ENCODE measurements around the gene MMAA. TPM values are rescaled to one million over a fixed set of nuclear protein-coding genes. Genes with fewer than 3 reads are reported as not detected.

The MMAA gene
- total and polyA plus RNA-seq, 2 experiments from 2014 or later = 4.9 to 5.9 TPM

DNA sequence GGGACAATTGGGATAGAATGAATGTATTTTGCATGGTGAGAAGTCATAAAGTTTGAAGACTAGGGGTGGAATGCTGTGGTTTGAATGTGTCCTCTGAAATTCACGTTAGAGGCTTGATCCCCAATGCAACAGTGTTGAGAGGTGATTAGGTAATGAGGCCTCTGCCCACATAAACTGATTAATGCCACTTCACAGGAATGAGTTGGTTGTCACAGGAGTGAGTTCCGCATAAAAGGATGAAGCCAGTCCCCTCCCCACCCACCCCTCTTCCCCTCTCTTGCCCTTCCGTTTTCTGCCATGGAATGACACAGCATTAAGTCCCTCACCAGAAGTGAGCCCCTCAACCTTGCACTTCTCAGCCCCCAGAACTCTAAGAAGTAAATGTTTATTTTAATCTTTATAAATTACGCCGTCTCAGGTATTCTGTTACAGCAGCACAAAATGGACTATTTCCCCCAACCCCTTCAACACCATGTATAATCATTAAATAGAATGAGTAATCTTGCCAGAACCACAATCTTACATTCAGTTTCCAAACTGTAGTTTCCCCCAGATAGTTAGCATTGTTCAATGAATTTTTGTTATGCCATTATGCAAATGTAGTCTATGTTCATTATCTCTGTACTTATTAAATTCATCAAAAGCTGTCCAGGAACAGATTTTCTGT lies 5.5 kb upstream of the MMAA start:
- no peak for DNase-seq (ENCODE audit: low spot score)
- peaks cover 13% of the 10 kb centered on the region; the same call in 2 of the 3 replicates for H3K4me1 Mint-ChIP-seq
- H3K4me1 ChIP-seq (ENCODE audit: insufficient read depth) = peaks cover 7% of the 10 kb centered on the region; the same call in 1 of the 2 replicates
- H3K4me2 ChIP-seq = no peak overlapping the region
- TF ChIP-seq, protein P1, sequence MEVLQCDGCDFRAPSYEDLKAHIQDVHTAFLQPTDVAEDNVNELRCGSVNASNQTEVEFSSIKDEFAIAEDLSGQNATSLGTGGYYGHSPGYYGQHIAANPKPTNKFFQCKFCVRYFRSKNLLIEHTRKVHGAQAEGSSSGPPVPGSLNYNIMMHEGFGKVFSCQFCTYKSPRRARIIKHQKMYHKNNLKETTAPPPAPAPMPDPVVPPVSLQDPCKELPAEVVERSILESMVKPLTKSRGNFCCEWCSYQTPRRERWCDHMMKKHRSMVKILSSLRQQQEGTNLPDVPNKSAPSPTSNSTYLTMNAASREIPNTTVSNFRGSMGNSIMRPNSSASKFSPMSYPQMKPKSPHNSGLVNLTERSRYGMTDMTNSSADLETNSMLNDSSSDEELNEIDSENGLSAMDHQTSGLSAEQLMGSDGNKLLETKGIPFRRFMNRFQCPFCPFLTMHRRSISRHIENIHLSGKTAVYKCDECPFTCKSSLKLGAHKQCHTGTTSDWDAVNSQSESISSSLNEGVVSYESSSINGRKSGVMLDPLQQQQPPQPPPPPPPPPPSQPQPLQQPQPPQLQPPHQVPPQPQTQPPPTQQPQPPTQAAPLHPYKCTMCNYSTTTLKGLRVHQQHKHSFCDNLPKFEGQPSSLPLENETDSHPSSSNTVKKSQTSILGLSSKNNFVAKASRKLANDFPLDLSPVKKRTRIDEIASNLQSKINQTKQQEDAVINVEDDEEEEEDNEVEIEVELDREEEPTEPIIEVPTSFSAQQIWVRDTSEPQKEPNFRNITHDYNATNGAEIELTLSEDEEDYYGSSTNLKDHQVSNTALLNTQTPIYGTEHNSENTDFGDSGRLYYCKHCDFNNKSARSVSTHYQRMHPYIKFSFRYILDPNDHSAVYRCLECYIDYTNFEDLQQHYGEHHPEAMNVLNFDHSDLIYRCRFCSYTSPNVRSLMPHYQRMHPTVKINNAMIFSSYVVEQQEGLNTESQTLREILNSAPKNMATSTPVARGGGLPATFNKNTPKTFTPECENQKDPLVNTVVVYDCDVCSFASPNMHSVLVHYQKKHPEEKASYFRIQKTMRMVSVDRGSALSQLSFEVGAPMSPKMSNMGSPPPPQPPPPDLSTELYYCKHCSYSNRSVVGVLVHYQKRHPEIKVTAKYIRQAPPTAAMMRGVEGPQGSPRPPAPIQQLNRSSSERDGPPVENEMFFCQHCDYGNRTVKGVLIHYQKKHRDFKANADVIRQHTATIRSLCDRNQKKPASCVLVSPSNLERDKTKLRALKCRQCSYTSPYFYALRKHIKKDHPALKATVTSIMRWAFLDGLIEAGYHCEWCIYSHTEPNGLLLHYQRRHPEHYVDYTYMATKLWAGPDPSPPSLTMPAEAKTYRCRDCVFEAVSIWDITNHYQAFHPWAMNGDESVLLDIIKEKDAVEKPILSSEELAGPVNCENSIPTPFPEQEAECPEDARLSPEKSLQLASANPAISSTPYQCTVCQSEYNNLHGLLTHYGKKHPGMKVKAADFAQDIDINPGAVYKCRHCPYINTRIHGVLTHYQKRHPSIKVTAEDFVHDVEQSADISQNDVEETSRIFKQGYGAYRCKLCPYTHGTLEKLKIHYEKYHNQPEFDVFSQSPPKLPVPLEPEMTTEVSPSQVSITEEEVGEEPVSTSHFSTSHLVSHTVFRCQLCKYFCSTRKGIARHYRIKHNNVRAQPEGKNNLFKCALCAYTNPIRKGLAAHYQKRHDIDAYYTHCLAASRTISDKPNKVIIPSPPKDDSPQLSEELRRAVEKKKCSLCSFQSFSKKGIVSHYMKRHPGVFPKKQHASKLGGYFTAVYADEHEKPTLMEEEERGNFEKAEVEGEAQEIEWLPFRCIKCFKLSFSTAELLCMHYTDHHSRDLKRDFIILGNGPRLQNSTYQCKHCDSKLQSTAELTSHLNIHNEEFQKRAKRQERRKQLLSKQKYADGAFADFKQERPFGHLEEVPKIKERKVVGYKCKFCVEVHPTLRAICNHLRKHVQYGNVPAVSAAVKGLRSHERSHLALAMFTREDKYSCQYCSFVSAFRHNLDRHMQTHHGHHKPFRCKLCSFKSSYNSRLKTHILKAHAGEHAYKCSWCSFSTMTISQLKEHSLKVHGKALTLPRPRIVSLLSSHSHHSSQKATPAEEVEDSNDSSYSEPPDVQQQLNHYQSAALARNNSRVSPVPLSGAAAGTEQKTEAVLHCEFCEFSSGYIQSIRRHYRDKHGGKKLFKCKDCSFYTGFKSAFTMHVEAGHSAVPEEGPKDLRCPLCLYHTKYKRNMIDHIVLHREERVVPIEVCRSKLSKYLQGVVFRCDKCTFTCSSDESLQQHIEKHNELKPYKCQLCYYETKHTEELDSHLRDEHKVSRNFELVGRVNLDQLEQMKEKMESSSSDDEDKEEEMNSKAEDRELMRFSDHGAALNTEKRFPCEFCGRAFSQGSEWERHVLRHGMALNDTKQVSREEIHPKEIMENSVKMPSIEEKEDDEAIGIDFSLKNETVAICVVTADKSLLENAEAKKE (CRISPR knock-in tag; IDR thresholded peaks at IDR 0.05) = no peak
- TF ChIP-seq ZNF331 (CRISPR knock-in tag; IDR thresholded peaks at IDR 0.05; ENCODE audit: low read depth) = no peak
- TF ChIP-seq POLR2AphosphoS5 (IDR thresholded peaks at IDR 0.05; ENCODE audit: low read depth) = no peak
- no peak for TF ChIP-seq ZNF114 (CRISPR knock-in tag; IDR thresholded peaks at IDR 0.05)
- no peak for TF ChIP-seq EZH2 (IDR thresholded peaks at IDR 0.05; ENCODE audit: low read depth, unreplicated experiment)
- TF ChIP-seq, protein P2, sequence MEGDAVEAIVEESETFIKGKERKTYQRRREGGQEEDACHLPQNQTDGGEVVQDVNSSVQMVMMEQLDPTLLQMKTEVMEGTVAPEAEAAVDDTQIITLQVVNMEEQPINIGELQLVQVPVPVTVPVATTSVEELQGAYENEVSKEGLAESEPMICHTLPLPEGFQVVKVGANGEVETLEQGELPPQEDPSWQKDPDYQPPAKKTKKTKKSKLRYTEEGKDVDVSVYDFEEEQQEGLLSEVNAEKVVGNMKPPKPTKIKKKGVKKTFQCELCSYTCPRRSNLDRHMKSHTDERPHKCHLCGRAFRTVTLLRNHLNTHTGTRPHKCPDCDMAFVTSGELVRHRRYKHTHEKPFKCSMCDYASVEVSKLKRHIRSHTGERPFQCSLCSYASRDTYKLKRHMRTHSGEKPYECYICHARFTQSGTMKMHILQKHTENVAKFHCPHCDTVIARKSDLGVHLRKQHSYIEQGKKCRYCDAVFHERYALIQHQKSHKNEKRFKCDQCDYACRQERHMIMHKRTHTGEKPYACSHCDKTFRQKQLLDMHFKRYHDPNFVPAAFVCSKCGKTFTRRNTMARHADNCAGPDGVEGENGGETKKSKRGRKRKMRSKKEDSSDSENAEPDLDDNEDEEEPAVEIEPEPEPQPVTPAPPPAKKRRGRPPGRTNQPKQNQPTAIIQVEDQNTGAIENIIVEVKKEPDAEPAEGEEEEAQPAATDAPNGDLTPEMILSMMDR (conservative IDR thresholded peaks at IDR 0.05; ENCODE audit: low read depth in 2 of 2) = no peak
- TF ChIP-seq JUNB (IDR thresholded peaks at IDR 0.05; ENCODE audit: unreplicated experiment) = no peak
- no peak for TF ChIP-seq NANOG (IDR thresholded peaks at IDR 0.05; ENCODE audit: borderline replicate concordance)
- no peak for TF ChIP-seq STAT1 (IDR thresholded peaks at IDR 0.05; ENCODE audit: unreplicated experiment)
- TF ChIP-seq, protein P3, sequence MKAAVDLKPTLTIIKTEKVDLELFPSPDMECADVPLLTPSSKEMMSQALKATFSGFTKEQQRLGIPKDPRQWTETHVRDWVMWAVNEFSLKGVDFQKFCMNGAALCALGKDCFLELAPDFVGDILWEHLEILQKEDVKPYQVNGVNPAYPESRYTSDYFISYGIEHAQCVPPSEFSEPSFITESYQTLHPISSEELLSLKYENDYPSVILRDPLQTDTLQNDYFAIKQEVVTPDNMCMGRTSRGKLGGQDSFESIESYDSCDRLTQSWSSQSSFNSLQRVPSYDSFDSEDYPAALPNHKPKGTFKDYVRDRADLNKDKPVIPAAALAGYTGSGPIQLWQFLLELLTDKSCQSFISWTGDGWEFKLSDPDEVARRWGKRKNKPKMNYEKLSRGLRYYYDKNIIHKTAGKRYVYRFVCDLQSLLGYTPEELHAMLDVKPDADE (IDR thresholded peaks at IDR 0.05) = no peak
- no peak for TF ChIP-seq EZH2phosphoT487 (IDR thresholded peaks at IDR 0.05; ENCODE audit: unreplicated experiment)
- no peak for TF ChIP-seq CREB1 (CRISPR knock-in tag; IDR thresholded peaks at IDR 0.05; ENCODE audit: low read depth)
- TF ChIP-seq, protein P4, sequence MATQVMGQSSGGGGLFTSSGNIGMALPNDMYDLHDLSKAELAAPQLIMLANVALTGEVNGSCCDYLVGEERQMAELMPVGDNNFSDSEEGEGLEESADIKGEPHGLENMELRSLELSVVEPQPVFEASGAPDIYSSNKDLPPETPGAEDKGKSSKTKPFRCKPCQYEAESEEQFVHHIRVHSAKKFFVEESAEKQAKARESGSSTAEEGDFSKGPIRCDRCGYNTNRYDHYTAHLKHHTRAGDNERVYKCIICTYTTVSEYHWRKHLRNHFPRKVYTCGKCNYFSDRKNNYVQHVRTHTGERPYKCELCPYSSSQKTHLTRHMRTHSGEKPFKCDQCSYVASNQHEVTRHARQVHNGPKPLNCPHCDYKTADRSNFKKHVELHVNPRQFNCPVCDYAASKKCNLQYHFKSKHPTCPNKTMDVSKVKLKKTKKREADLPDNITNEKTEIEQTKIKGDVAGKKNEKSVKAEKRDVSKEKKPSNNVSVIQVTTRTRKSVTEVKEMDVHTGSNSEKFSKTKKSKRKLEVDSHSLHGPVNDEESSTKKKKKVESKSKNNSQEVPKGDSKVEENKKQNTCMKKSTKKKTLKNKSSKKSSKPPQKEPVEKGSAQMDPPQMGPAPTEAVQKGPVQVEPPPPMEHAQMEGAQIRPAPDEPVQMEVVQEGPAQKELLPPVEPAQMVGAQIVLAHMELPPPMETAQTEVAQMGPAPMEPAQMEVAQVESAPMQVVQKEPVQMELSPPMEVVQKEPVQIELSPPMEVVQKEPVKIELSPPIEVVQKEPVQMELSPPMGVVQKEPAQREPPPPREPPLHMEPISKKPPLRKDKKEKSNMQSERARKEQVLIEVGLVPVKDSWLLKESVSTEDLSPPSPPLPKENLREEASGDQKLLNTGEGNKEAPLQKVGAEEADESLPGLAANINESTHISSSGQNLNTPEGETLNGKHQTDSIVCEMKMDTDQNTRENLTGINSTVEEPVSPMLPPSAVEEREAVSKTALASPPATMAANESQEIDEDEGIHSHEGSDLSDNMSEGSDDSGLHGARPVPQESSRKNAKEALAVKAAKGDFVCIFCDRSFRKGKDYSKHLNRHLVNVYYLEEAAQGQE (IDR thresholded peaks at IDR 0.05; ENCODE audit: unreplicated experiment) = no peak
- H3K36me3 ChIP-seq (ENCODE audit: insufficient read depth) = no peaks in the 10 kb centered on the region
- H3K9me3 Mint-ChIP-seq = no peaks in the 10 kb centered on the region
- H3F3A ChIP-seq (replicated peaks; ENCODE audit: low read depth) = no peaks in the 10 kb centered on the region
- H3K9me2 ChIP-seq (ENCODE audit: insufficient read depth) = no peaks in the 10 kb centered on the region
- H3K36me3 Mint-ChIP-seq (ENCODE audit: low read depth) = no peaks in the 10 kb centered on the region
- no peak overlapping the region for H3K4me3 ChIP-seq
- H3K27me3 ChIP-seq (ENCODE audit: insufficient read depth) = no peaks in the 10 kb centered on the region
- no peak overlapping the region for H3K27ac ChIP-seq (ENCODE audit: low read depth)
- H2AFZ ChIP-seq = no peak overlapping the region
- no peaks in the 10 kb centered on the region for H4K20me1 ChIP-seq (replicated peaks; ENCODE audit: insufficient read depth)
- H3K27ac Mint-ChIP-seq = no peak overlapping the region
- ATAC-seq = no peak
- no peaks in the 10 kb centered on the region for H3K27me3 Mint-ChIP-seq (ENCODE audit: insufficient read depth, low read depth, poor library complexity)
- no peaks in the 10 kb centered on the region for H3K79me2 ChIP-seq (replicated peaks; ENCODE audit: insufficient read depth)
- H3K4me3 Mint-ChIP-seq = no peak overlapping the region

All from GM23338 (cell line).